ENCODE data around the gene BAHD1. TPM values are rescaled to one million over a fixed set of nuclear protein-coding genes. Genes with fewer than 3 reads are reported as not detected.

BAHD1 gene
- total and polyA plus RNA-seq, 2 experiments from 2014 or later: 11.2 to 40.1 TPM

DNA sequence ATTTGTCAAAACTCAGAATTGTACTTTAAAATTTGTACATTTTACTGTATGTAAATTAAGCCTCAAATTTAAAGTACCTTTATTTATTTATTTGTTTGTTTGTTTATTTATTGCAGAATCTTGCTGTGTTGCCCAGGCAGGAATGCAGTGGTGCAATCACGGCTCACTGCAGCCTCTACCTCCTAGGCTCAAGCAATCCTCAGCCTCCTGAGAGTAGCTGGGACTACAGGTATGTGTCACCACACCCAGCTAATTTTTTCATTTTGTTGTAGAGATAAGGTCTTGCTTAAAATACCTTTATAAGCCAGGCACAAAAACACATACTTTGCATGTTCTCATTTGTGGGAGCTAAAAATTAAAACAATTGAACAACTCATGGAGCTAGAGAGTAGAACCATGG, 67.5 kb downstream of the BAHD1 start:
- Histone ChIP-seq H3K4me2 (no peak overlapping the region), H3K27me3 (ENCODE audit: insufficient read depth) (peaks cover 49% of the 10 kb centered on the region), H3F3A (replicated peaks; ENCODE audit: low read depth) (peaks cover 8% of the 10 kb centered on the region), H3K79me2 (replicated peaks; ENCODE audit: insufficient read depth) (no peaks in the 10 kb centered on the region), H2AFZ (no peak overlapping the region), H3K36me3 (ENCODE audit: insufficient read depth) (no peaks in the 10 kb centered on the region), H3K27ac (ENCODE audit: low read depth) (no peak overlapping the region), H3K4me1 (ENCODE audit: insufficient read depth) (peaks cover 14% of the 10 kb centered on the region; the same call in 1 of the 2 replicates), H4K20me1 (replicated peaks; ENCODE audit: insufficient read depth) (no peaks in the 10 kb centered on the region), H3K4me3 (no peak overlapping the region), H3K9me2 (ENCODE audit: insufficient read depth) (no peaks in the 10 kb centered on the region)
- ATAC-seq: no peak
- no peak for TF ChIP-seq NANOG (IDR thresholded peaks at IDR 0.05; ENCODE audit: borderline replicate concordance)
- TF ChIP-seq ZNF331 (CRISPR knock-in tag; IDR thresholded peaks at IDR 0.05; ENCODE audit: low read depth): no peak
- no peak for TF ChIP-seq POLR2AphosphoS5 (IDR thresholded peaks at IDR 0.05; ENCODE audit: low read depth)
- TF ChIP-seq, protein P1, sequence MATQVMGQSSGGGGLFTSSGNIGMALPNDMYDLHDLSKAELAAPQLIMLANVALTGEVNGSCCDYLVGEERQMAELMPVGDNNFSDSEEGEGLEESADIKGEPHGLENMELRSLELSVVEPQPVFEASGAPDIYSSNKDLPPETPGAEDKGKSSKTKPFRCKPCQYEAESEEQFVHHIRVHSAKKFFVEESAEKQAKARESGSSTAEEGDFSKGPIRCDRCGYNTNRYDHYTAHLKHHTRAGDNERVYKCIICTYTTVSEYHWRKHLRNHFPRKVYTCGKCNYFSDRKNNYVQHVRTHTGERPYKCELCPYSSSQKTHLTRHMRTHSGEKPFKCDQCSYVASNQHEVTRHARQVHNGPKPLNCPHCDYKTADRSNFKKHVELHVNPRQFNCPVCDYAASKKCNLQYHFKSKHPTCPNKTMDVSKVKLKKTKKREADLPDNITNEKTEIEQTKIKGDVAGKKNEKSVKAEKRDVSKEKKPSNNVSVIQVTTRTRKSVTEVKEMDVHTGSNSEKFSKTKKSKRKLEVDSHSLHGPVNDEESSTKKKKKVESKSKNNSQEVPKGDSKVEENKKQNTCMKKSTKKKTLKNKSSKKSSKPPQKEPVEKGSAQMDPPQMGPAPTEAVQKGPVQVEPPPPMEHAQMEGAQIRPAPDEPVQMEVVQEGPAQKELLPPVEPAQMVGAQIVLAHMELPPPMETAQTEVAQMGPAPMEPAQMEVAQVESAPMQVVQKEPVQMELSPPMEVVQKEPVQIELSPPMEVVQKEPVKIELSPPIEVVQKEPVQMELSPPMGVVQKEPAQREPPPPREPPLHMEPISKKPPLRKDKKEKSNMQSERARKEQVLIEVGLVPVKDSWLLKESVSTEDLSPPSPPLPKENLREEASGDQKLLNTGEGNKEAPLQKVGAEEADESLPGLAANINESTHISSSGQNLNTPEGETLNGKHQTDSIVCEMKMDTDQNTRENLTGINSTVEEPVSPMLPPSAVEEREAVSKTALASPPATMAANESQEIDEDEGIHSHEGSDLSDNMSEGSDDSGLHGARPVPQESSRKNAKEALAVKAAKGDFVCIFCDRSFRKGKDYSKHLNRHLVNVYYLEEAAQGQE (IDR thresholded peaks at IDR 0.05; ENCODE audit: unreplicated experiment): no peak
- no peak for TF ChIP-seq JUNB (IDR thresholded peaks at IDR 0.05; ENCODE audit: unreplicated experiment)
- TF ChIP-seq EZH2phosphoT487 (IDR thresholded peaks at IDR 0.05; ENCODE audit: unreplicated experiment): no peak
- TF ChIP-seq STAT1 (IDR thresholded peaks at IDR 0.05; ENCODE audit: unreplicated experiment): no peak
- TF ChIP-seq, protein P2, sequence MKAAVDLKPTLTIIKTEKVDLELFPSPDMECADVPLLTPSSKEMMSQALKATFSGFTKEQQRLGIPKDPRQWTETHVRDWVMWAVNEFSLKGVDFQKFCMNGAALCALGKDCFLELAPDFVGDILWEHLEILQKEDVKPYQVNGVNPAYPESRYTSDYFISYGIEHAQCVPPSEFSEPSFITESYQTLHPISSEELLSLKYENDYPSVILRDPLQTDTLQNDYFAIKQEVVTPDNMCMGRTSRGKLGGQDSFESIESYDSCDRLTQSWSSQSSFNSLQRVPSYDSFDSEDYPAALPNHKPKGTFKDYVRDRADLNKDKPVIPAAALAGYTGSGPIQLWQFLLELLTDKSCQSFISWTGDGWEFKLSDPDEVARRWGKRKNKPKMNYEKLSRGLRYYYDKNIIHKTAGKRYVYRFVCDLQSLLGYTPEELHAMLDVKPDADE (IDR thresholded peaks at IDR 0.05): no peak
- TF ChIP-seq EZH2 (IDR thresholded peaks at IDR 0.05; ENCODE audit: low read depth, unreplicated experiment): no peak
- no peak for TF ChIP-seq CREB1 (CRISPR knock-in tag; IDR thresholded peaks at IDR 0.05; ENCODE audit: low read depth)
- TF ChIP-seq CTCF (conservative IDR thresholded peaks at IDR 0.05; ENCODE audit: low read depth in 2 of 2): no peak
- no peak for TF ChIP-seq ZNF114 (CRISPR knock-in tag; IDR thresholded peaks at IDR 0.05)
- TF ChIP-seq, protein P3, sequence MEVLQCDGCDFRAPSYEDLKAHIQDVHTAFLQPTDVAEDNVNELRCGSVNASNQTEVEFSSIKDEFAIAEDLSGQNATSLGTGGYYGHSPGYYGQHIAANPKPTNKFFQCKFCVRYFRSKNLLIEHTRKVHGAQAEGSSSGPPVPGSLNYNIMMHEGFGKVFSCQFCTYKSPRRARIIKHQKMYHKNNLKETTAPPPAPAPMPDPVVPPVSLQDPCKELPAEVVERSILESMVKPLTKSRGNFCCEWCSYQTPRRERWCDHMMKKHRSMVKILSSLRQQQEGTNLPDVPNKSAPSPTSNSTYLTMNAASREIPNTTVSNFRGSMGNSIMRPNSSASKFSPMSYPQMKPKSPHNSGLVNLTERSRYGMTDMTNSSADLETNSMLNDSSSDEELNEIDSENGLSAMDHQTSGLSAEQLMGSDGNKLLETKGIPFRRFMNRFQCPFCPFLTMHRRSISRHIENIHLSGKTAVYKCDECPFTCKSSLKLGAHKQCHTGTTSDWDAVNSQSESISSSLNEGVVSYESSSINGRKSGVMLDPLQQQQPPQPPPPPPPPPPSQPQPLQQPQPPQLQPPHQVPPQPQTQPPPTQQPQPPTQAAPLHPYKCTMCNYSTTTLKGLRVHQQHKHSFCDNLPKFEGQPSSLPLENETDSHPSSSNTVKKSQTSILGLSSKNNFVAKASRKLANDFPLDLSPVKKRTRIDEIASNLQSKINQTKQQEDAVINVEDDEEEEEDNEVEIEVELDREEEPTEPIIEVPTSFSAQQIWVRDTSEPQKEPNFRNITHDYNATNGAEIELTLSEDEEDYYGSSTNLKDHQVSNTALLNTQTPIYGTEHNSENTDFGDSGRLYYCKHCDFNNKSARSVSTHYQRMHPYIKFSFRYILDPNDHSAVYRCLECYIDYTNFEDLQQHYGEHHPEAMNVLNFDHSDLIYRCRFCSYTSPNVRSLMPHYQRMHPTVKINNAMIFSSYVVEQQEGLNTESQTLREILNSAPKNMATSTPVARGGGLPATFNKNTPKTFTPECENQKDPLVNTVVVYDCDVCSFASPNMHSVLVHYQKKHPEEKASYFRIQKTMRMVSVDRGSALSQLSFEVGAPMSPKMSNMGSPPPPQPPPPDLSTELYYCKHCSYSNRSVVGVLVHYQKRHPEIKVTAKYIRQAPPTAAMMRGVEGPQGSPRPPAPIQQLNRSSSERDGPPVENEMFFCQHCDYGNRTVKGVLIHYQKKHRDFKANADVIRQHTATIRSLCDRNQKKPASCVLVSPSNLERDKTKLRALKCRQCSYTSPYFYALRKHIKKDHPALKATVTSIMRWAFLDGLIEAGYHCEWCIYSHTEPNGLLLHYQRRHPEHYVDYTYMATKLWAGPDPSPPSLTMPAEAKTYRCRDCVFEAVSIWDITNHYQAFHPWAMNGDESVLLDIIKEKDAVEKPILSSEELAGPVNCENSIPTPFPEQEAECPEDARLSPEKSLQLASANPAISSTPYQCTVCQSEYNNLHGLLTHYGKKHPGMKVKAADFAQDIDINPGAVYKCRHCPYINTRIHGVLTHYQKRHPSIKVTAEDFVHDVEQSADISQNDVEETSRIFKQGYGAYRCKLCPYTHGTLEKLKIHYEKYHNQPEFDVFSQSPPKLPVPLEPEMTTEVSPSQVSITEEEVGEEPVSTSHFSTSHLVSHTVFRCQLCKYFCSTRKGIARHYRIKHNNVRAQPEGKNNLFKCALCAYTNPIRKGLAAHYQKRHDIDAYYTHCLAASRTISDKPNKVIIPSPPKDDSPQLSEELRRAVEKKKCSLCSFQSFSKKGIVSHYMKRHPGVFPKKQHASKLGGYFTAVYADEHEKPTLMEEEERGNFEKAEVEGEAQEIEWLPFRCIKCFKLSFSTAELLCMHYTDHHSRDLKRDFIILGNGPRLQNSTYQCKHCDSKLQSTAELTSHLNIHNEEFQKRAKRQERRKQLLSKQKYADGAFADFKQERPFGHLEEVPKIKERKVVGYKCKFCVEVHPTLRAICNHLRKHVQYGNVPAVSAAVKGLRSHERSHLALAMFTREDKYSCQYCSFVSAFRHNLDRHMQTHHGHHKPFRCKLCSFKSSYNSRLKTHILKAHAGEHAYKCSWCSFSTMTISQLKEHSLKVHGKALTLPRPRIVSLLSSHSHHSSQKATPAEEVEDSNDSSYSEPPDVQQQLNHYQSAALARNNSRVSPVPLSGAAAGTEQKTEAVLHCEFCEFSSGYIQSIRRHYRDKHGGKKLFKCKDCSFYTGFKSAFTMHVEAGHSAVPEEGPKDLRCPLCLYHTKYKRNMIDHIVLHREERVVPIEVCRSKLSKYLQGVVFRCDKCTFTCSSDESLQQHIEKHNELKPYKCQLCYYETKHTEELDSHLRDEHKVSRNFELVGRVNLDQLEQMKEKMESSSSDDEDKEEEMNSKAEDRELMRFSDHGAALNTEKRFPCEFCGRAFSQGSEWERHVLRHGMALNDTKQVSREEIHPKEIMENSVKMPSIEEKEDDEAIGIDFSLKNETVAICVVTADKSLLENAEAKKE (CRISPR knock-in tag; IDR thresholded peaks at IDR 0.05): no peak
- Mint-ChIP-seq H3K4me3 (no peak overlapping the region), H3K4me1 (peaks cover 21% of the 10 kb centered on the region), H3K36me3 (ENCODE audit: low read depth) (no peaks in the 10 kb centered on the region; the same call in 2 of the 3 replicates), H3K9me3 (no peaks in the 10 kb centered on the region), H3K27me3 (ENCODE audit: insufficient read depth, low read depth, poor library complexity) (peaks cover 25% of the 10 kb centered on the region), H3K27ac (no peak overlapping the region)
- DNase-seq (ENCODE audit: low spot score): no peak

Data from GM23338 (cell line).